ENCODE measurements around the gene ANKS6. TPM values are rescaled to one million over a fixed set of nuclear protein-coding genes. Genes with fewer than 3 reads are reported as not detected.

ANKS6 gene
- total and polyA plus RNA-seq, 2 of the 8 experiments (the other 6 are each of a cell fraction or from before 2014, with no cell fraction given), result 34.1 to 56.3 TPM

DNA sequence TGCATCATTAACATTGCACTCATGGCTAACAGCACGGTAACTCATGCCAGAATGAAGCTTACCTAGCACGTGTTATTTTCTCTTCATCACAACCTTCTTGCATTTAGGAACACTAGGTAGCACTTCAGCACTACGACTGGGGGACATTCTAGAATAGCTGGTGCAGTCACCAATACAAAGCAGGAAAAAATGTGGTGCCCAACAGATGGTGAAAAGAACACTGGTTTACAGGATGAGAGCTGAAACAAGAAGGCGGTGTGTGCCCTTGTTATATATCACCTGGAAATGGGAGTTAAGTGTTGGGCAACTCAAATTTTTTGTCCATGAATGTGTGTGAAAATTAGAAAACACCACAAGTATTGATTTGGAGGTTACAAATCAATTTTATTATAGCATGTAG lies 41.2 kb upstream of the ANKS6 start (continued):
- TF ChIP-seq RBBP5 (IDR thresholded peaks at IDR 0.05; ENCODE audit: borderline replicate concordance, low read depth, low read length) (no peak), GABPA (IDR thresholded peaks at IDR 0.05; ENCODE audit: borderline replicate concordance, insufficient read depth, low read length) (no peak), BCL11A (IDR thresholded peaks at IDR 0.05; ENCODE audit: low read depth in 2 of 2, low read length in 2 of 2) (no peak), HDAC6 (IDR thresholded peaks at IDR 0.05; ENCODE audit: low read depth, low read length) (no peak)

All from H1 (cell line).